GM21825 (cell line): Measurements from ENCODE around the gene MAFG.

Source experiments
- ATAC-seq: cut with Tn5 transposase; IDR thresholded peaks from one replicate; pipeline ENCODE4 v1.9.1; 2021; ENCODE audit warnings: mild to moderate bottlenecking, moderate library complexity; ENCODE audit not compliant: unreplicated experiment

MAFG gene

GRCh38 chr17:81899514-81900166 is 27.9 kb downstream of the MAFG start:
- no peak for ATAC-seq

DNA sequence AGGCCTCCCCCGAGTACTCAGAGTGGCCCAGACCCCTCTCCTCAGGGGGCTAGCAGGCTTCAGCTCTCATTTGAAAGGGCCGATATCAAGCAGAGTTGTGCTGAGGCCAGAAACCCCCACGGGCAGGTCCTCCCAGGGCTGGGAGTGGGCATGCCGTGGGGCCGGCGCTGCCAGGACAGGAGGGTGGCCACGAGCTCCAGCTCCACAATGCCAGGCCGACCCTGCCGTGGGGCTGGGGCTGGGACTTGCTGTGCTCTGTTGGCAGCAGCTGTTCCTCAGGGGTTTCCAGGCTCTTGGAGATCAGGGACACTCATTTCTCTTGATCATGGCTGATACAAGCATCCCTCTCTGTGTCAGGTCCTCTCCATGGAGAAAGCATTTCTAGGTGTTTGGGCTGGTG is 28.6 kb downstream of the MAFG start:
- ATAC-seq = no peak

DNA sequence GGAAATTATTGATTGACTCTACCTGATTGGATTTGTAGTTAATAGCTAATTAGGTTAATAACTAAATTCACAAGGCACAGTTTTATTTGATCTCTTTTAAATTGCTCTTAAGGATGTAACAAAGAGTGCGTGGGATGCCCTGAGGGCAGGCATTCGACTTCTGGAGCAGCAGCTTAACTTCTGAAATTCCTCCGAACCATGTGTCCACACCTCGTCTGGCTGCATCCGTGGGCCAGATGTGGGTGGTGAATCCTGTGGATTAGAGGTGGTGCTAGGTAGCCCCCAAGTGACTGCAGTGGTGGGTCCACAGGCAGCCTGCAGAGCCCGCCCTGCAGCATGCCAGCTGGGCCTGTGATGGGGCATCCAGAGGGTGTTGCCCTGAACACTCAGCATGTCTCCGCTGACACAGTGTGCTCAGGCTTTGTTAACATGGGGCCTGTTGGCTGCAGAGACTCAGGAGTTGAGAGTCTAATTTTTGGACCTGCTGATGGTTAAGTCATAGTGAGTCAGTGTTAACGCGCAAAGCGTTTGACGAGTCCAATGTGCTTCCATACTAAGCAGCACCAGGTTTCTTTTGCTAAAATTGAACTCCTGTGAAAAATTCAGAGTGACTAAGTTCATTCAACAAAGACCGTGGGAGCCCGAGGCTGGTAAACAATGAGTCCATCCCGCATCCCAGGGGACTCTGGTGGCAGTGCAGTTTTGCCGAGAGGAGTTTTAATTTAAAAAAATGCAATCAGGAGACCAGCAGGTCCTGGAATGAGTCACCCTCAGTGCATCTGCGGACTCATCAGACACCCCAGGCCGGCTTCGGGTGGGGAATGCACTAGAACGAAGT is 29.3 kb downstream of the MAFG start:
- no peak for ATAC-seq

DNA sequence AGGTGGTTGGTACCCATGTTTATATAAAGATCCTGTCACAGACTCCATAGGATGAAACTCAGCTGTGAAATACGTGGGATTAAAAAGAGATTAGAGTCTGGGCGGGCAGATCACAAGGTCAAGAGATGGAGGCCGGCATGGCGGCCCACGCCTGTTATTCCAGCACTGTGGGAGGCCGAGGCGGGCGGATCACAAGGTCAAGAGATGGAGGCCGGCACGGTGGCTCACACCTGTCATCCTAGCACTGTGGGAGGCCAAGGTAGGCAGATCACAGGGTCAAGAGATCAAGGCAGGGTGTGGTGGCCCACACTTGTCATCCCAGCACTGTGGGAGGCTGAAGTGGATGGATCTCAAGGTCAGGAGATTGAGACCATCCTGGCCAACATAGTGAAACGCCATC is 32.1 kb downstream of the MAFG start:
- no peak for ATAC-seq

DNA sequence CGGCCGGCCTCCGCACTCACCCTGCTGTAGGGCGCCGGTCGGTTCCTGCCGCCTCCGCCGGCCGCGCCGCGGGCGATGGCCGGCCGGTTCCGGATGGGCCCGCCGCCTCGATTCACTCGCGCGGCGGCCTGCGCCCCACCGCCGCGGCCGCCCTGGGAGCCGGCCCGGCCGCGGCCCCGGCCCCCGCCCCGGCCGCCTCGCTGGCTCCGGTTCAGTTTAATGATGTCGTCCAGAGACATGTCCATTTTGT is 36.3 kb downstream of the MAFG start:
- no peak for ATAC-seq

DNA sequence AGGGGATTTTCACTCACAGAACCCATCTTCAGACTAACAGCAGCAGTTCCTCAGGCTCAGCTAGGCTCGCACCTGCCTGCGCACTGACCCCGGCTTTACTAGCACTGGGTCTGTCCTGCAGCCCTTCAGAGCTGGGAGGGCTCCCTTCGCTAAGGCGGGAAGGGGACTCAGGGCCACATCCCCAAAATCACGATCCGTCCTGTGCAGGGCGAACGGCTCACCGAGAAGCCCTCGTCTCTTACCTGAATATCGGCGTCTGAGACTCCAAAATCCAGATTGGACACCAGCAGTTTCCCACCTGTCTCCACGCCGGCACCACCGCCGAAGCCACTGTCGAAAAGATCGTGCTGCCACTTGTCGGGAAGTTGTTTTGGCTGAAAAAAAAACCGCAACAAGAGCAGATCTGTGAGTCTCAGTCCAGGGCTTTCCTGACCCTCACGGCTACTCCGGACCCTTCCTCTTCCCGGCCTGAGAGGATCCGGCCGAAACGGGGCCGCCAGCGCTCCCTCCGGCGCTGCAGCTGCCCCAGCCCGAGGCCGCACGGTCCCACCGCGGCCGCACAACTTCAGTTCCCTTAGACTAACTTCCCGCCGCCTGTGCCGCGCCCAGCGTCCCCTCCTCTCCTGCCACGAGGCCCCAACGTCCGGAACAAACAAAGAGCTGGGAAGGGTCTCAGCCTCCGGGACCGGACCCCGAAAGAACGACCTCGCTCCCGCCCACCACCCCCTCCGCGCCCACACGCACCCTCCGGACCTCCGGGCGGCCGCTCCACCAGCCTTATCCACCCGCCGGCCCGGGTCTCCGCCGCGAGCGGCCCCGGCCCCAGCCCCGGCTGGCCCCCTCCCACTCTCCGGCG is 36.9 kb downstream of the MAFG start:
- ATAC-seq = no peak

DNA sequence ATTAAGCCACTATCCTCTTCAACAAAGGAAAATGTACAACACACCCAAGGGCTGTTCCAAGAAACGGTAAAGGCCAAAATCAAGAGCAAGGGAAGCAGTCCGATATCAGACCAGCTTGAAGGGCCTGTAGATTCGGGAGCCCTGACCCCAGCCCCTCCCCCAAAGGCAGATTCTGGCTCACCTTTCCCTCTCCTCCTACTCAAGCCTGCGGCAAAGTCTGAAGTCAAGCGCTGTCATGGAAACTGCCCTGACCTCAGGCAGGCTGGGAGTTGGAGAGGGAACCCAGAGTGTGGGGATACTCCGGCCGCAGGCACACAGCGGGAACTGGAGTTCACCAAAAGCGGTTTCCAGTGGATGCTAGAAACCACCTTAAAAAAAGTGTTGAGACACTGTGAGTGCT is 37.9 kb downstream of the MAFG start:
- ATAC-seq = no peak

GRCh38 chr17:81888988-81889595 is 38.4 kb downstream of the MAFG start:
- ATAC-seq = no peak

DNA sequence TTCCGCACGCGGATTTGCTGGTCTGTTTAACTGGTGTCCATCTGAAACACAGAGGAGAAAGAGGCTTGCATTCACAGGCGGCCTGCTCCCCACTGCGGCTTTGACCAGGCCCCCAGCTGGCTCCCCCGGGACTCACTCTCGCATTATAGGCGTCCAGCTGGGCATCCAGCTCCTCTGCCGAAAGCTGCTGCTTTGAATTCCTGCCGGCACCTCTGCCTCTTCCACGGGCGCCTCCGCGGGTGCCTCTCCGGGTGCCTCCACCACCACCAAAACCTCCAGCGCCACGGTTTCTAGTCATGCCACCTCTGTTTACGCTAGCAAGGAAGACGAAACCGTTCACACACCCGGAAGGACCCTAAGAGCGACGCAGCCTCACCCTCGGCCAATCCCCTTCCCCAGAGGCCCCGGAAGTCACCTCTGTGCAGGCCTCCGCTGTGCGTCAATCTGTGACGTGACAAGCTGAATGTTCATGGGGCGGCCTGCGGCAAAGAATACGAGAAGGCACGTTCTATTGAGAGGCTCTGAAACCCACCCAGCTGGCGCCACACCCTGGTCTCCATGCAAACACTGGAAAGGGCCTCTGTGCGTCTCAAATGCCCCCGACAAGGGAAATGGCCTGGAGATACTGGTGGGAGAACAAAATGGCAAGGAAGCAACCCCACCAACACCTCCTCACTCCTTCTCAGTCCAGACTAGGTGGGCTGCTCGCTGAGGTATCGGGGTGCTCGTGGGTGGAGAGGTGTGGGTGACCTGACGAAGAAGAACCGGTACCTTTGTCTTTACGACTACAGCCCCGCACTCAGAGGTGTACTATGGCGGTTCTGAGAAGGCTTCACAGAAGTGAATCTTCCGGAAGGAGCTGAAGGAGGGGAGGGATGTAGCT is 39.2 kb downstream of the MAFG start:
- ATAC-seq = no peak

DNA sequence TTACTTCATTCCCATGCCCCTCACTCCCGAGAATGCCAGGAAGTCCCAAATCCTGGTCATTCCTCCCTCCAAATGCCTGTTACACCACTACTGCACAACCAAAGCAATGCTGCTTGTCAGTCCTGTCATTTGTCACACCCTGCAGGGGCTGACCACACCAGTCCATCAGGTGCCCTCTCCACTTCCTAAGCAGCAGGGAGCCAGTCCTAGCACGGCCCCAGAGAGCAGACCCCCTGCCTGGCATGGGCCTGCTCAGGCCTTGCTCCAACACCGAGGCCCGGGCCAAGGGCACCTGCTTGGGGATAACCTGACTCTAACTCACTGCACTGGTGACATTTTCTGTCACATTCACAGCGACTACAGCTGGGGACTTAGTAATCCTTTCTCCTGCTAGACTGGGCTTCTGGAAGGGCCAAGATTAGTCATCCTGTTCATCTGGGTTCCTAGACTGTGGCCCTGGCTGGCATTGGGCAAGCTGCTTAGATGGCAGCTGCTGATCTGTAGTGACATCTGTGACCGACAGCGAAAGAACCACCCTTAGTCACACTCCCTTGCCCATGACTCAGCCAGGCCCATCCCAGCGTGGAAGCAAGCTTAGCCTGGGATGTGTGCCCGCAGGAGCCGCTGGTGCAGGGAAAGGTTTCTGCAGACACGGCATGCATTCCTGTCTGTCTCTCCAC is 41.5 kb downstream of the MAFG start:
- no peak for ATAC-seq

DNA sequence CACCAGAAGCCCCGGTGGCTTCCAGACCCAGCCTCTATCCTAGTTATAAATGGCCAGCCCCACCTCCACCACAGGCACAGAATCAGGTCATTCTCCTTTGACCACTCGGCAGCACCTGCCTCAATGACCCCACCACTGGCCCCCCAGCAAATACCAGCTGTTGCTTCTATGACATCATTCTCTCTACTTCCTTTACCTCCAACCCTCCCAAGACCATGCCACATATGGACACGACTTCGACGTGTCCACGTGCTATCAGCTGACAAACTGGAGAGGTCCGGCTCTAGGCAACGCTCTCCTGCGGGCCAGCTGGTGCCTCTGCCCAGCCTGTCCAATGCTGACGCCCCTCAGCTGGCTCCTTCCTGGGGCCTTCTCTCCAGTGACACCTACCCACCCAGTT is 42.1 kb downstream of the MAFG start:
- no peak for ATAC-seq

- ATAC-seq = no peak
Observed at GRCh38 chr17:81884968-81885367, 42.6 kb downstream of the MAFG start.

GRCh38 chr17:81884520-81884919 is 43.0 kb downstream of the MAFG start:
- ATAC-seq = no peak

DNA sequence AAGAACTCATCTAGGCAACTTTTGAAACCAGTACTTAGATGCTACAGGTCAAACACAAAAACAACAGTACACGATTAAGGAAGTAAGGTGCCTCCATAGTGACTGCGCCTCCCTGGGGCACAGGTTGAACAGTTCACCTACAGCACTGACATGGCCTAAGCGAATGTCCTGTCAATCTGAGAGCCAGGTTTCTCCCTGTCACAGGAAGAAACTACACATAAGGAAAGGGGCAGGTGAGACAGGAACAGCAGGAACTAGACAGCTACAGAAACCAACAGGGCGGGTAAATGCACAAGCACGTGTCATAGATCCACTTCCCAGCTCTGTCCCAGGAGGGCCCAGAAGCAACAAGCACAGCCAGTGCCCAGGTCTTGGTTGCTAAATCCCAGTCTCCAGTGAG is 48.4 kb downstream of the MAFG start:
- ATAC-seq = no peak

- no peak for ATAC-seq
Observed at GRCh38 chr17:81878294-81878693, 49.2 kb downstream of the MAFG start.

DNA sequence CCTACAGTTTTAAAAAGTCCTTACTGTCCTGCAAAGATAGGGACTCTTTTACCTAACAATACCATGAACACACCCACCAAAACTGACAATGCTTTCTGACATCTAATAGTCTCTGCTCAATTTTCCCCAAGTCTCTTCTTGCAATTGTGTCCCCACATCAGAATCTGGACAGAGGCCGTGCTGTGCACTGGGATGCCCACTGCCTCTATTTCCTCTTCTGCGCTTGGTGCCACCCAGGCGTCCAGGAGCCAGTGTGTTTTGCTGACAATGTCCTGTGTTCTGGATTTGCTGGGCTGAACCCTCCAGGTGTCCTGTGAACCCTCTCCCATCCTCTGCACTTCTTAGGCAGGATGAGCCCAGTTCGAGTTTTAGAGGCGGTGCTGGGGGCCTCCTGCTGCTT is 50.0 kb downstream of the MAFG start:
- no peak for ATAC-seq

DNA sequence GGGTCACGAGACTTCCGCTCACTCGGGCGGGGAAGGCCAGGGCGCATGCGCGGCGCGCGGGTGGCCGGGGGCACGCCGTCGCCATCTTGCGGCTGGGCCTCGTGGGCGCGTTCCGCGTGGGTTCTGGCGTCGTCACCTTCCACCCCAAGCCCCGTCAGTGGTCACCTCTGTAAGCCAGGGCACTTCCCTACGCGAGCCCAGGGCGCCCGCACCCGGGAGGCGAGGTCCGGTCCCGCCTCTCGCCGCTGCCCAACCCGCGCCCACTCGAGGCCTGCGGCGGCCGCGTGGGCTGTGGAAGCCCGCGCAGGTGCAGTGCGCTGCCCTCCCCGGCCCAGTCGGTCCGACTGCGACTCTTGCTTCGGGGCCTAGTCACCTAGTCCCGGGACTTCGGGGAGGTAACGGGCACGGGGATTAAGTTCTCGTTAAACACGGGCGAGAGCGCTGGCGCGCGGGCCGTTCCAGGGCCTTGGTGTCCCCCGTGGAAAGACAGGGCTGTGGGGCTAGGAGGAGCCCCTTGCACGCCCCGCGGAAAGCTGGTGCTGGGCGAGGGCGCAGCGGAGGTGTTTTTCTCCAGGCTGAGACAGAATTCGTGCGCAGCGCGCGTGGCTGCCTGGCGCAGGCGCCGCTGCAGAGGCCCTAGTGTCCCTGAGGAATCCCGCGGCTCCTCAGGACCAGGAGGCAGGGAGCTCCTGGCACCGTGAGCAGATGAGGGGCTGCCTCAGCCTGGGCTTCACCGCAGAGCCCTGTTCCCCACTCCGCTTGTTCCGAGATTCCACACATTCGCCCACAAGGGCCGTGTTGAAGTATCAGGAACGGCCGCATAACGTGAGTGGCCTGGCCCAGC is 55.9 kb downstream of the MAFG start:
- ATAC-seq = peak; percentile 16

DNA sequence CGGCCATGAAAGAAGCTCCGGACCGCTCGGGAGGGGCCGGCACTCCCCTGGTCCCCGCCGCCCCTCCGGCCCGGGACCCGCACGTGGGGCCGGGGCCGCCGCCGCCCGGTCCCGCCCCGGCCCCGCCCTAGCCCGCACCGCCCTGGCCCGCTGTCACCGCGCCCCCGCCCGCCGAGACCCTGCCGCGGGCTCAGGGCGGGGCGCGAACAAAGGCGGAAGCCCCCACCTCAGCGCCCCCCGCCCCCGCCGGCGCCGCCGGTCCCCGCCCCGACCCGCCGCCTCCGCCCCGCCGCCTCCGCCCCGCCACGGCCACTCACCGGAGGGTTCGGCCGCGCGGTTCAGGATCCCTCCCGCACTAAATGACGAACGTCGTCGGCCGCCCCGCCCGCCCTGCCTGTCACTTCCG is 56.6 kb downstream of the MAFG start, which contains the start of gene ARHGDIA:
ARHGDIA (minus strand) TSS at position 357 of the 406 bp plus-strand sequence. CDS start 1,407 bp downstream, outside the sequence.
- peak; percentile 35 for ATAC-seq
